Breast epithelium (tissue), 3 donors: Measurements from ENCODE around the gene IL1RAPL2.
"Not testable (repeated sequence)": the region's sequence is repeated elsewhere in the genome, so short reads cannot be mapped to it uniquely, and the experiment has no call there.

Experiments used
- POLR2A ChIP-seq: fragments of 450-650 bp; IDR thresholded peaks from one replicate; pipeline ENCODE4 v1.6.1; 2016; ENCODE audit warnings: antibody characterized with exemption, mild to moderate bottlenecking, moderate library complexity
- POLR2AphosphoS5 ChIP-seq, 3 donors: sonication (generic); formaldehyde crosslinking; IDR thresholded peaks; one replicate each; pipeline ENCODE4 v1.6.1; 2017; ENCODE audit warnings: antibody characterized with exemption in 3 of 3
- TF ChIP-seq, protein P1 (sequence below), 3 donors: fragments of 450-650 bp; IDR thresholded peaks; one replicate each; pipeline ENCODE4 v1.5.1; 2016 to 2017; ENCODE audit warnings: antibody characterized with exemption in 3 of 3, mild to moderate bottlenecking in 3 of 3, moderate library complexity in 3 of 3

DNA sequence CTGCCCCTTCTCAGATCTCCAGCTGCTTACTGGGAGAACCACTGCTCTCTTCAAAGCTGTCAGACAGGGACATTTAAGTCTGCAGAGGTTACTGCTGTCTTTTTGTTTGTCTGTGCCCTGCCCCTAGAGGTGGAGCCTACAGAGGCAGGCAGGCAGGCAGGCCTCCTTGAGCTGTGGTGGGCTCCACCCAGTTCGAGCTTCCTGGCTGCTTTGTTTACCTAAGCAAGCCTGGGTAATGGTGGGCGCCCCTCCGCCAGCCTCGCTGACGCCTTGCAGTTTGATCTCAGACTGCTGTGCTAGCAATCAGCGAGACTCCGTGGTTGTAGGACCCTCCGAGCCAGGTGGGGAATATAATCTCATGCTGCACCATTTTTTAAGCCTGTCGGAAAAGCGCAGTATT, 343.7 kb downstream of the IL1RAPL2 start:
- TF ChIP-seq, protein P1, sequence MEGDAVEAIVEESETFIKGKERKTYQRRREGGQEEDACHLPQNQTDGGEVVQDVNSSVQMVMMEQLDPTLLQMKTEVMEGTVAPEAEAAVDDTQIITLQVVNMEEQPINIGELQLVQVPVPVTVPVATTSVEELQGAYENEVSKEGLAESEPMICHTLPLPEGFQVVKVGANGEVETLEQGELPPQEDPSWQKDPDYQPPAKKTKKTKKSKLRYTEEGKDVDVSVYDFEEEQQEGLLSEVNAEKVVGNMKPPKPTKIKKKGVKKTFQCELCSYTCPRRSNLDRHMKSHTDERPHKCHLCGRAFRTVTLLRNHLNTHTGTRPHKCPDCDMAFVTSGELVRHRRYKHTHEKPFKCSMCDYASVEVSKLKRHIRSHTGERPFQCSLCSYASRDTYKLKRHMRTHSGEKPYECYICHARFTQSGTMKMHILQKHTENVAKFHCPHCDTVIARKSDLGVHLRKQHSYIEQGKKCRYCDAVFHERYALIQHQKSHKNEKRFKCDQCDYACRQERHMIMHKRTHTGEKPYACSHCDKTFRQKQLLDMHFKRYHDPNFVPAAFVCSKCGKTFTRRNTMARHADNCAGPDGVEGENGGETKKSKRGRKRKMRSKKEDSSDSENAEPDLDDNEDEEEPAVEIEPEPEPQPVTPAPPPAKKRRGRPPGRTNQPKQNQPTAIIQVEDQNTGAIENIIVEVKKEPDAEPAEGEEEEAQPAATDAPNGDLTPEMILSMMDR (IDR thresholded peaks at IDR 0.05): not testable (repeated sequence)
- TF ChIP-seq POLR2A; POLR2AphosphoS5 (IDR thresholded peaks at IDR 0.05): not testable (repeated sequence)
